ENCODE data around the gene WWP2. TPM values are rescaled to one million over a fixed set of nuclear protein-coding genes. Genes with fewer than 3 reads are reported as not detected.

The WWP2 gene
- total RNA-seq, 1 donor from 2014 or later = 26.8 TPM

GRCh38 chr16:69892378-69892777 is 130.2 kb downstream of the WWP2 start:
- H3K9me3 Mint-ChIP-seq = no peaks in the 10 kb centered on the region
- H3K27ac Mint-ChIP-seq = no peak overlapping the region
- peaks cover 25% of the 10 kb centered on the region for H3K4me1 Mint-ChIP-seq

GRCh38 chr16:69893106-69893505 is 131.0 kb downstream of the WWP2 start:
- Histone ChIP-seq H3K27ac (no peak overlapping the region), H4K20me1 (ENCODE audit: low read depth) (no peaks in the 10 kb centered on the region), H3K9me3 (ENCODE audit: low read depth) (no peaks in the 10 kb centered on the region), H3K4me3 (no peak overlapping the region), H3K36me3 (no peaks in the 10 kb centered on the region), H3K79me2 (ENCODE audit: low read depth) (no peaks in the 10 kb centered on the region), H3K27me3 (no peaks in the 10 kb centered on the region), H3K4me1 (peaks cover 10% of the 10 kb centered on the region), H3K4me2 (no peak overlapping the region), H2AFZ (replicated peaks) (no peak overlapping the region), H3K9ac (no peak overlapping the region), H3F3A (ENCODE audit: low read depth) (peaks cover 7% of the 10 kb centered on the region)
- no peak for TF ChIP-seq EZH2 (IDR thresholded peaks at IDR 0.05)
- no peak for TF ChIP-seq EZH2phosphoT487 (IDR thresholded peaks at IDR 0.05)
- TF ChIP-seq CTCF (IDR thresholded peaks at IDR 0.05) = no peak
- H3K9me3 Mint-ChIP-seq = no peaks in the 10 kb centered on the region
- no peak overlapping the region for H3K27ac Mint-ChIP-seq
- no peak for DNase-seq (ENCODE audit: low spot score)
- H3K27me3 Mint-ChIP-seq (ENCODE audit: insufficient read depth, low read depth) = no peaks in the 10 kb centered on the region
- H3K4me3 Mint-ChIP-seq = no peak overlapping the region
- peaks cover 24% of the 10 kb centered on the region for H3K4me1 Mint-ChIP-seq
- H3K36me3 Mint-ChIP-seq = peaks cover 11% of the 10 kb centered on the region

More at GRCh38 chr16:69892378-69892777, 130.2 kb downstream of the WWP2 start:
- Histone ChIP-seq H3K27ac (no peak overlapping the region), H3K4me2 (no peak overlapping the region), H3F3A (ENCODE audit: low read depth) (peaks cover 7% of the 10 kb centered on the region), H3K4me1 (peaks cover 10% of the 10 kb centered on the region), H4K20me1 (ENCODE audit: low read depth) (no peaks in the 10 kb centered on the region), H3K9ac (no peak overlapping the region), H3K4me3 (no peak overlapping the region), H3K36me3 (no peaks in the 10 kb centered on the region), H2AFZ (replicated peaks) (no peak overlapping the region), H3K79me2 (ENCODE audit: low read depth) (no peaks in the 10 kb centered on the region), H3K27me3 (no peaks in the 10 kb centered on the region), H3K9me3 (ENCODE audit: low read depth) (no peaks in the 10 kb centered on the region)
- Mint-ChIP-seq H3K4me3 (no peak overlapping the region), H3K36me3 (peaks cover 11% of the 10 kb centered on the region), H3K27me3 (ENCODE audit: insufficient read depth, low read depth) (no peaks in the 10 kb centered on the region)
- DNase-seq (ENCODE audit: low spot score) = no peak
- TF ChIP-seq CTCF (IDR thresholded peaks at IDR 0.05) = no peak
- no peak for TF ChIP-seq EZH2phosphoT487 (IDR thresholded peaks at IDR 0.05)
- TF ChIP-seq EZH2 (IDR thresholded peaks at IDR 0.05) = no peak

GRCh38 chr16:69894676-69895075 is 132.5 kb downstream of the WWP2 start:
- no peaks in the 10 kb centered on the region for H3K79me2 ChIP-seq (ENCODE audit: low read depth)
- no peak overlapping the region for H3K27ac ChIP-seq
- H3K27me3 Mint-ChIP-seq (ENCODE audit: insufficient read depth, low read depth) = no peaks in the 10 kb centered on the region
- no peak overlapping the region for H2AFZ ChIP-seq (replicated peaks)
- H3K9me3 Mint-ChIP-seq = no peaks in the 10 kb centered on the region
- H3F3A ChIP-seq (ENCODE audit: low read depth) = peaks cover 7% of the 10 kb centered on the region
- no peak for DNase-seq (ENCODE audit: low spot score)
- no peaks in the 10 kb centered on the region for H3K27me3 ChIP-seq
- peaks cover 10% of the 10 kb centered on the region for H3K4me1 ChIP-seq
- no peak overlapping the region for H3K4me3 ChIP-seq
- no peaks in the 10 kb centered on the region for H3K36me3 Mint-ChIP-seq
- H3K4me2 ChIP-seq = no peak overlapping the region
- H3K36me3 ChIP-seq = no peaks in the 10 kb centered on the region
- peaks cover 20% of the 10 kb centered on the region for H3K4me1 Mint-ChIP-seq
- no peak overlapping the region for H3K27ac Mint-ChIP-seq
- no peak overlapping the region for H3K9ac ChIP-seq
- no peak for TF ChIP-seq EZH2 (IDR thresholded peaks at IDR 0.05)
- no peak for TF ChIP-seq EZH2phosphoT487 (IDR thresholded peaks at IDR 0.05)
- no peak for TF ChIP-seq CTCF (IDR thresholded peaks at IDR 0.05)
- H3K4me3 Mint-ChIP-seq = no peak overlapping the region
- no peaks in the 10 kb centered on the region for H3K9me3 ChIP-seq (ENCODE audit: low read depth)
- H4K20me1 ChIP-seq (ENCODE audit: low read depth) = no peaks in the 10 kb centered on the region
